Heart left ventricle (tissue), 13 donors: ENCODE measurements around the gene CCDC85B.

Source experiments
- POLR2A ChIP-seq, 2 donors: fragments of 450-650 bp; IDR thresholded peaks; one replicate each; pipeline ENCODE4 v1.6.1; 2017; ENCODE audit warnings: antibody characterized with exemption in 2 of 2, mild to moderate bottlenecking in 2 of 2, moderate library complexity in 2 of 2
- TF ChIP-seq, protein P1 (sequence below), 12 donors: fragments of 200-600 bp; sonication (generic) in 4 of 12; IDR thresholded peaks; one replicate each; pipeline versions ENCODE4 v1.5.0 to v1.8.0; 2018 to 2022; ENCODE audit warnings: antibody characterized with exemption in 12 of 12, mild to moderate bottlenecking in 5 of 12
- donor health status: ischemic (EF 13 %, LVEDD 7.1; RV severe dilation, severe dysfunction).
- donor health status: DM: no; HTN: yes; CAD: no.
- donor health status: DM: no; HTN: no; CAD: no.
- donor health status: ischemic (EF 25% LVEDD 6.9; RV normal size, moderate dysfunction).
- donor health status: ischemic (EF 25% LVEDD 5.7; RV mildly dilated, moderate dysfunction).
- donor health status: ischemic (EF 35%, LVEDD 5.7; RV mildly dilated, moderate dysfunction).
- donor health status: nonischemic (EF 11% LVEDD 7.7; RV severe dilation, severe dysfunction).
- donor health status: DM: yes; HTN: yes; CAD: no.
- donor health status: PGD.
- donor health status: ischemic (EF 29% LVEDD 5.4; RV normal size, mild dysfunction).
- donor health status: nonischemic (EF 23%, LVEDD 6.1; RV moderate dilation, normal function).

GRCh38 chr11:65865550-65866172 lies 24.8 kb upstream of the CCDC85B start:
- TF ChIP-seq, protein P1, sequence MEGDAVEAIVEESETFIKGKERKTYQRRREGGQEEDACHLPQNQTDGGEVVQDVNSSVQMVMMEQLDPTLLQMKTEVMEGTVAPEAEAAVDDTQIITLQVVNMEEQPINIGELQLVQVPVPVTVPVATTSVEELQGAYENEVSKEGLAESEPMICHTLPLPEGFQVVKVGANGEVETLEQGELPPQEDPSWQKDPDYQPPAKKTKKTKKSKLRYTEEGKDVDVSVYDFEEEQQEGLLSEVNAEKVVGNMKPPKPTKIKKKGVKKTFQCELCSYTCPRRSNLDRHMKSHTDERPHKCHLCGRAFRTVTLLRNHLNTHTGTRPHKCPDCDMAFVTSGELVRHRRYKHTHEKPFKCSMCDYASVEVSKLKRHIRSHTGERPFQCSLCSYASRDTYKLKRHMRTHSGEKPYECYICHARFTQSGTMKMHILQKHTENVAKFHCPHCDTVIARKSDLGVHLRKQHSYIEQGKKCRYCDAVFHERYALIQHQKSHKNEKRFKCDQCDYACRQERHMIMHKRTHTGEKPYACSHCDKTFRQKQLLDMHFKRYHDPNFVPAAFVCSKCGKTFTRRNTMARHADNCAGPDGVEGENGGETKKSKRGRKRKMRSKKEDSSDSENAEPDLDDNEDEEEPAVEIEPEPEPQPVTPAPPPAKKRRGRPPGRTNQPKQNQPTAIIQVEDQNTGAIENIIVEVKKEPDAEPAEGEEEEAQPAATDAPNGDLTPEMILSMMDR (IDR thresholded peaks at IDR 0.05), result no peak
- no peak for TF ChIP-seq POLR2A (IDR thresholded peaks at IDR 0.05)
